Stimulated activated CD8-positive, alpha-beta memory T cell treated with anti-CD3 and anti-CD28 coated beads, Interleukin-2, amount 100 ng/mL, for 1 hour (primary cell): ENCODE results near the gene SRMS.

Source experiments
- DNase-seq, 2 donors: peaks; one replicate each; pipeline ENCODE4 v3.0.0-alpha.2; 2020; ENCODE audit warnings: low read depth in 2 of 2

Gene SRMS

GRCh38 chr20:63538204-63539091 lies 9.1 kb downstream of the SRMS start:
- no peak for DNase-seq

GRCh38 chr20:63537525-63538203 lies 9.9 kb downstream of the SRMS start:
- peak; percentile 79 to 84 for DNase-seq

GRCh38 chr20:63536997-63537524 lies 10.5 kb downstream of the SRMS start, which contains the start of gene PTK6:
Gene PTK6, minus strand, starts transcription at chr20:63537376. Its CDS starts 62 bp downstream, at chr20:63537314.
- no peak for DNase-seq

GRCh38 chr20:63536241-63536977 lies 11.1 kb downstream of the SRMS start:
- DNase-seq, result no peak

- DNase-seq, result no peak
These were observed 12.5 kb downstream of the SRMS start for GRCh38 chr20:63534831-63535651.

GRCh38 chr20:63534427-63534830 lies 13.1 kb downstream of the SRMS start:
- DNase-seq, result no peak

- DNase-seq, result no peak
These were observed 13.6 kb downstream of the SRMS start for GRCh38 chr20:63533871-63534393.

GRCh38 chr20:63533388-63533787 lies 14.2 kb downstream of the SRMS start:
- DNase-seq, result no peak

- DNase-seq, result no peak
These were observed 15.0 kb downstream of the SRMS start for GRCh38 chr20:63532449-63532971.

GRCh38 chr20:63531686-63532448 lies 15.7 kb downstream of the SRMS start:
- DNase-seq, result no peak

GRCh38 chr20:63530788-63531160 lies 16.8 kb downstream of the SRMS start:
- DNase-seq, result no peak

- no peak for DNase-seq
These were observed 17.4 kb downstream of the SRMS start for GRCh38 chr20:63529861-63530787.

- DNase-seq, result no peak
These were observed 18.2 kb downstream of the SRMS start for GRCh38 chr20:63529180-63529860.

GRCh38 chr20:63527184-63527583 lies 20.4 kb downstream of the SRMS start:
- DNase-seq, result no peak

- no peak for DNase-seq
These were observed 21.6 kb downstream of the SRMS start for GRCh38 chr20:63525971-63526370.

- no peak for DNase-seq
These were observed 22.4 kb downstream of the SRMS start for GRCh38 chr20:63525185-63525584.

GRCh38 chr20:63522981-63523611 lies 24.5 kb downstream of the SRMS start:
- no peak for DNase-seq
